DND-41 (cell line): ENCODE results near the gene CHPF.

Source experiments
- EZH2 ChIP-seq: IDR thresholded peaks from 3 replicates; pipeline ENCODE4 v1.6.1; 2012; ENCODE audit warnings: borderline replicate concordance, low read depth, mild to moderate bottlenecking, moderate library complexity, low read length, inconsistent platforms; ENCODE audit not compliant: severe bottlenecking
- TF ChIP-seq, protein P1 (sequence below): IDR thresholded peaks from 2 replicates; pipeline ENCODE4 v1.5.1; 2012; ENCODE audit warnings: borderline replicate concordance, low read length, moderate library complexity, mild to moderate bottlenecking; ENCODE audit not compliant: poor library complexity, severe bottlenecking; ENCODE audit errors: extremely low read depth

DNA sequence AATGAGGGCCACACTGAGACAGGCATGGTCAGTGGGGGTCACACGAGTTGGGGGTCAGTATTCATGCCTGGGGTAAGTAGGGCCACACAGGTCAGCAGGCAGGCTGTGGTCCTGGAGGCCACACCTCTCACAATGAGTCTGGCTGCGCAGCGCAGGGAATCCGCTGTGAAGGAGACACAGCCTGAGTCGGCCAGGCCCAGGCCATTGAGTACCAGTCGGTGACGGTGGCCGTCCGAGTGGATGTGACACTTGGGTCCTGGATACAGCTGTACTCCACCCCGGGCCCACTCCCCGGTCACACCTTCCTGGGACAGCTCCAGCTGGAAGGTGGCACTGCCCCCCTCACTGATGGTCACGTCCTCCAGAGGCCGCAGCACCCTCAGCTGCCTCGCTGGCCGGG is 10.7 kb upstream of the CHPF start:
- TF ChIP-seq, protein P1, sequence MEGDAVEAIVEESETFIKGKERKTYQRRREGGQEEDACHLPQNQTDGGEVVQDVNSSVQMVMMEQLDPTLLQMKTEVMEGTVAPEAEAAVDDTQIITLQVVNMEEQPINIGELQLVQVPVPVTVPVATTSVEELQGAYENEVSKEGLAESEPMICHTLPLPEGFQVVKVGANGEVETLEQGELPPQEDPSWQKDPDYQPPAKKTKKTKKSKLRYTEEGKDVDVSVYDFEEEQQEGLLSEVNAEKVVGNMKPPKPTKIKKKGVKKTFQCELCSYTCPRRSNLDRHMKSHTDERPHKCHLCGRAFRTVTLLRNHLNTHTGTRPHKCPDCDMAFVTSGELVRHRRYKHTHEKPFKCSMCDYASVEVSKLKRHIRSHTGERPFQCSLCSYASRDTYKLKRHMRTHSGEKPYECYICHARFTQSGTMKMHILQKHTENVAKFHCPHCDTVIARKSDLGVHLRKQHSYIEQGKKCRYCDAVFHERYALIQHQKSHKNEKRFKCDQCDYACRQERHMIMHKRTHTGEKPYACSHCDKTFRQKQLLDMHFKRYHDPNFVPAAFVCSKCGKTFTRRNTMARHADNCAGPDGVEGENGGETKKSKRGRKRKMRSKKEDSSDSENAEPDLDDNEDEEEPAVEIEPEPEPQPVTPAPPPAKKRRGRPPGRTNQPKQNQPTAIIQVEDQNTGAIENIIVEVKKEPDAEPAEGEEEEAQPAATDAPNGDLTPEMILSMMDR = no peak
- TF ChIP-seq EZH2 = no peak
